Measurements from ENCODE around the gene CPNE4.
"Not testable (repeated sequence)": the region's sequence is repeated elsewhere in the genome, so short reads cannot be mapped to it uniquely, and the experiment has no call there.

The CPNE4 gene

DNA sequence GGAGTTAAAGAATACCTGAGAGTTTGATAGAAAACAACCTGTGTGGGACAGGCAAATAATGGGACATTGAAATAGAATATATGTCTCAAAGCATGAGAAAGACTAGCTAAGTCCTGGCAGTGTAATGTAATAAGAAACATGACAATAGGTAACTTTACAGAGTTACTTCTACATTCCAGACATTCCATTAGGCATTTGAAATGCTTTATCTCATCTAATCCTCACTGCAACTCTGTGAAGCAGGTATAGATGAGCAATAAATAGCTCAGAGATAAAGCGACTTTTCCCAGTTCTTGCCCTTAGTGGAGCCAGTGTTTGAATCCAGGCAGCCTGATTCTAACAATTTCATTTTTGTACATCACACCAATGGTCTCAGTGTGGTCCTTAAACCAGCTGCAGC, 76.8 kb downstream of the CPNE4 start:
- DNase-seq, result no peak

DNA sequence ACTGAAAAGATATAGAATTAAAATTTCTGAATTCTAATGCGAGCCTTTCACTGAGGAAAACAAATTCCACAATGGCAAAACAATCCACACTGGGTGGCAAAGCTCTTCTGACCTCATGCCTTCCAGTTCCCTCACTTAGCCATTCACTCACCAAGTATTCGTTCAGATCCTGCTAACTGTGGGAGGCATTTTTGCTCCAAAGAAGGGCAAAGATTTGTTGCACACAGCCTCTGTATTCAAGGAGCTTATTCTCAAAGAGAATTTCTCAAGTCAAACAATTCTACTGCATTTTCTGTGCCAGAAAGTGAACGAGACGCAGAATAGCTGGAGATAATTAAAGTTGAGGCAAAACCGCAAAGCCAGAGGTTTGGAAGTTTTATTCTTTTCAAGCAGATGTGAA, 77.3 kb downstream of the CPNE4 start:
- DNase-seq, result no peak

DNA sequence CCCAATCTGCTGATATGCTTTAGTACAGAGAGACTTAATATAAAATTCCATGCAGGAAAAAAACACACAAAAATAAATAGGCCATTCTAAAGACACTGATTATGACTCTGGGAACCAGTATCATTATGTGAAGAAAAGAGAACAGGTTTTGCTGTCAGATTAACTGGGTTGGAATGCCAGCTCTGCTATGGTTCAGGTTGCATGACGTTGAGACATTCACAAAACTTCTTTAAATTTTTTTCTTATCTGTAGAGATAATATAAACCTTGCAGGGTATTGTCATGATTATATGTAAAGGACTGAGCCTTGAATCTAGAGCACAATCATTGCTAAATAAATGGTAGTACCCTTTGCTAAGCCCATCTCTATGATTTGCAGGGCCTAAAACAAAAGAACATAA, 86.0 kb downstream of the CPNE4 start:
- no peak for DNase-seq

DNA sequence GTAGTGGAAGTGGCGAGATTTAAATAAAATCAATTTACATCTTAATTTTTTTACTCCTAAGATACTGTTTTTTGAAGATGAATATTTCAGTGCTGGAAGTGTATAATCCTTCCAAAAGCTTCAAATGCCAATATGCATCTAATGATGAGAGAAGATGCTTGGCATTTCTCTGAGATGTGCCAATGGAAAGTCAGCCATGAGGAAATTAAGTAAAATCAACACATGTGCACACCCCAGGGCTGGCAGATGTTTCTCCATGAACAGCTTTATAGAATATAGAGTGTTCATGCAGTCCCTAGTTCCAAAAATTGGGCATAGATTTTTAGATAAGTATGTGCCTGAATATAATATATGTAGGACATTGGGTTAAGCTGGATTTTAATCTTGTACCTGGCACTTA, 90.1 kb downstream of the CPNE4 start:
- no peak for DNase-seq

DNA sequence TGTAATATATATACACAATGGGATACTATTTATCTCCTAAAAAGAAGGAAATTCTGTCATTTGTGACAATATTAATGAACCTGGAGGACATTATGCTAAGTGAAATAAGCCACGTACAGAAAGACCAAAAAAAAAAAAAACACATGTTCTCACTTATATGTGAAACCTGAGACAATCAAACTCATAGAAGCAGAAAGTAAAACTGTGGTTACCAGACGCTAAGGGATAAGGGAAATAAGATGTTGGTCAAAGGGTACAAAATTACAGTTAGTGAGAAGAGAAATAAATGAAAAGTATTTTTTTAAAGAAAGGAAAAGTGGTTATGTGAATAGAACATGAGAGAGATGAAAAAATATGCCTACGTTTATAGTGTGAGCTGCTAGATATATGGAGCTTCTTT, 101.1 kb downstream of the CPNE4 start:
- no peak for DNase-seq

DNA sequence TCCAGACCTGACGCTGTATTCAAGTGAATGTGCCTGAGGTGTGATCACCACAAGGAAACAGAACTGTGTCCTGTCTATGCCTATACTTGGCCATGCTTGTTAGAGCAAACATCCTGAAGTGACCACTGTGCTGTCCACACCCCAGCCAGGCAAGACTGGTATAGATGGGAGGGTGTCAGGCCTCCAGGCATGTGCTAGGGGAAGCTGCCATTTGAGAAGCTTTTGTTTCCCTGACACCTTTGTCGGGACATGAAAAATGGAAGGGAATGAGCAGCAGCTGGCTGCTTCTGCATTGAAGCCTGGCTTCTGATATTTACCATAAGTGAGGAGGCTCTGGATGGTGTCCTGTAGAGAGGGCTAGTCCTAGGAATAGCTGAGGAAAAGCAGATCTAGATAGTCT, 106.2 kb downstream of the CPNE4 start:
- DNase-seq, result no peak

DNA sequence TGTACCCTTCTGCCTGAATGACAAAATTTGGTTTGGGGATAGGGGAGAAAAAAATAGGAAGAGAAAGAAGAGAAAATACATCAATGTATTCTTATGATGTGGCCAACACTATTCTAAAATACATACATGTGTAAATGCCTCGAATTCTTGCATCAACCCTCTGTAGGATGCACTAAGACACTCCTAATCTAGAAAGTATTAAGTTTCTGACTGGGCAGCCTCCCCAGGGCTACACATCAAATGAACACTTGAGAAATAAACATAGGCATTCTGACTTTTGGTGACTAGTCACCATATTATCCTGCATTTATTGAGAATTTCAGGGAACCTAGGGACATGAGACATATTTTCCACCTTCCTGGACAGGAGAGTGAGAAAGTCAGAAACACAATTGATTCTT, 109.2 kb downstream of the CPNE4 start:
- DNase-seq, result no peak

DNA sequence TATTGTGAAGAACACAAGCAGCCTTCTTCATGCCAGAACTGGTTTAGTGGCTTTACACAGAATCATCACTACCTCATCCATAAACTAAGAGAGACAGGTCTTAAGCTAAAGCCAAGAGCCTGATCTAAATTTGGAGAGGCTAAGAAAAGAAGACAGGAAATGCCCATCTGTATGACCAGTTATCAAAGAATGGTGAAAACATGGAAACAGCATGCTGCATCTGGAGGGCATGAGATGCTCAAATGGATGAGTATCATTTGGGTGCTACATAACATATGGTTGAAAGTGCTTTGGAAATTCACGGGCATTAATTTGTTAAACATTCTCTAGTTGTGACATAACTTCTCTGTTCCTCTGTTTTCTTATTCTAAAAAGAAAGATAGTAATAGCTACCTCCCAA, 112.5 kb downstream of the CPNE4 start:
- DNase-seq, result no peak

DNA sequence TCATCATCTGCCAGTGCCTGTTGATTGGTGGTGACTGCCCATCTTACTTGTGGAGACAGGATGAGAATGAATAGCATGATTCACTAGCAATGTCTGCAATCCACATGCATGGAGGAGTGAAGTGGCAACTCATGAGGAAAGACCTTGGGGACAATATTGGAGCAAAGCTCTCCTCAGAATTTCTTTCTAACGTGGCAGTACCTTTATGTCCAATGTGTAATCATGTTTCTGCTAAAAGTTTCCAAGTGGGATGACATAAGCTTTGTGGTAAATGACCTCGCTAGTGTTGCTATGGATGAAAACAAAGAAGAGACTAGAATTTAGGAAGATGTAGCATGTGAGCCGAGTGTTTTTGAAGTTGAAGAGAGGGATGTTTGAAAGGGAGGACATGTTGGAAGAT, 117.8 kb downstream of the CPNE4 start:
- no peak for DNase-seq

DNA sequence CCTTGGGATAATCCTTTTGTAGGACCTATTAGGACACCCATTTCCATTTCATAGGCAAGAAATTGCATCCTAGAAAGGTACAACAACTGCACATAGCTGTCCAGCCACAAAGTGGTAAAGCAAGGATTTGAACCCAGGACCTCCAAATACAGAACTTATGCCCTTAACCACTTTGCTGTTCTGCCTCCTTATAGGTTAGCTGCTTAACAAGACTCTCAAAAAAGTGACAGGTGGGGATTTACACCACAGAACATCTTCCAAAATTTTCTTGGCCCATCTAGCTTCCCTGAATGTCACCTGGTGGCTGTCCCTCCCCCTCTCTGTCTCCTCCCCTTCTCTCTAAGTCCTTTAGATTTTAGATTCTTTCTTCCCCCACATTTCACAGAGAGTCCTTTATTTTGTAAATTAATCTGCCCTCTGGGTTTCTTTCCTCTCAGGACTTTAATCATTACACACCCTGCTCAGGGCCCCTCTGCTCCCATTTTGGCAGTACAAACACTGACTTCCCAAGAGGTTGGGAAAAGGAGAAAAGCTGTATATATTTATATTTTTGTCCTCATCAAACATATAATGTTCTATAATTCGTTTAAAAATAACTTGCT, 120.6 kb downstream of the CPNE4 start:
- no peak for DNase-seq

DNA sequence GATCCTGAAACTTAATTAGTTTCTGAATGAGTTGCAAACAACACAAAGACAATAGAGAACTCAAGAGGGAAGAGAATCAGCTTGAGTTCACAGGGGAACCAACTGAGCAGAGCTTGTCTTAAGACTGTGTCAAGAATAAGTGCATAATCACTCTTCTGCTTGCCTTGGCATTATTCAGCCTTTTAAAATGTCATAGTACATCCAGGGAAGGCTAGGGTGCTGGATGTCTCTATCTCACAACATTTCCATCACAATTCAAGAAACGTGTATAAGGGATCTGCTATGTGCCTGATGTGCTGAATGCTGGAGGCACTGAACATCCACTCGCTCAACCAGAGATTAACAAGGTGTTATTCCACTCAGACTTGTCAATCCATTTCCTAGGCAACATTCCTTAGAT, 122.6 kb downstream of the CPNE4 start:
- no peak for DNase-seq

DNA sequence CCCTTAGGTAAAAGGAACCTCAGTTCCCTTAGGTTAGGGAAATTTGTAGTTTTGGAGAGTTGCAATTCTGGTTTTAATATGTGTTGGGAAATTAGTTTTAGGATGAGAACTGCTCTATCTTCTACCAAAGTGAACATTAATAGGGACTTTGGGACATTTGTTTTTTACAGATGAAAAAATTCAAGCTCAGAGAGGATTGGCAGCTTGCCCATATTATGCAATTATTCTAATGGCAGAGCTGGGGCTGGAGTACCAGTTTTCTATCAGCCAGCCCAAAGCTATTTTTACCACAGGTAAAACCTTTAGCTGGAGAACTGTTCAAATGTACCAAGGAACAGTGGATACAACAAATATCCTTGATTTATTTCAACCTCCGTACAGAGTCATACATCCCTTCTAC, 127.0 kb downstream of the CPNE4 start:
- no peak for DNase-seq

DNA sequence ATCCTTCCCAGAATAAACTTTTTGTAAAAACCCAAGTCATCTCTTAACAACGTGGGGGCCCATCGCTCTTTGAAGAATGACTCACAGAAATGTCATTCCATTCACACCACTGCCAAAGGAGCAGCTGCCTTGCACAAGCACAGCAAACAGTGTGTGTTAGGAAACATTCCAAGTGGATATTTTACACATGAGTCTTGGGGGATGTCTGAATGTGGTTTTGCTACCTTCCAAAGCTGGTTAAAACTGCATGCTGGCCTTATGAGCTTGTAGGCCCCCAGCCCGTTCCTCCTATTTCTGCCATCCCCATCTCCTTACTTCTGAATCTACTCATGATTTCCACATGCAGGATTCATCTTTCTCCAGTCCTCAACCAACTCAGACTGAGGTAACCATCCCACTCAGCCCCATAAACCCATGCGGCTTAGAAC, 130.8 kb downstream of the CPNE4 start:
- DNase-seq, result no peak

DNA sequence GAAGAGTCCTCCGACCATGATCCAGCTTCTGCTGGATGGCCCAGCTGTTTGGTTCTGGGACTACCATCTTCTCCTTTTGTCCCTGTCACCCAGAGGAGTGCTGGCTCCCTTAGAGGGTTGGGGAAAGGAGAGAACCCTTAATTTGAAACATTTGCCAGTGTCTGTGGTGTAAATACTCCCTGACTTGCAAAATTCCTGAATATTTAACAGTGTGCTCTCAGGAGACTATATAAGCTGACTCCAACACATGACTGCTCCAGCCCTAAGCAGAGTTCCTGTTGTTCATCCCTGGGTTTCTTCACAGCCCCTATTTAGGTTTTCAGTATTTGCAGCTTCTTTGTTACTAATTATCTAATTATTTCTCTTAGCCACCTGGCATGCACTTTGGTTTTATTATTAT, 133.1 kb downstream of the CPNE4 start:
- no peak for DNase-seq

DNA sequence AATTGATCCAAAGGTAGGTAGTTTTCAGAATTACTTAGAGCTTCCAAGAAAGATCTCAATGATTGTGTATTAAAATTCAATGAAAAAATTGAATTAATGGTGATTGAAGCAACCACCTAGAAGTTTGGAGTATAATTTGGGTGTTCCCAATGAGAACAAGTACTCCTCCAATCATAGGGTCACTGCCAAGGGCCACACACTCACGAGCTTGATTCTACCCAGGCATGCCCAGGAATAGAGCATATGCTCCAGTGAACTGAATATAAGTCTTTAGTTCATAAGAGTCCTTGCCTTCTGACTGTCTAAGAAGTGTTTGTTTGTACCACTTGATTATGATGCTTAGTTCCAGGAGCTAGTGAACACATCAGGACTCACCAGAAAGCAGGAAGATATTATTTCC, 133.9 kb downstream of the CPNE4 start:
- no peak for DNase-seq

DNA sequence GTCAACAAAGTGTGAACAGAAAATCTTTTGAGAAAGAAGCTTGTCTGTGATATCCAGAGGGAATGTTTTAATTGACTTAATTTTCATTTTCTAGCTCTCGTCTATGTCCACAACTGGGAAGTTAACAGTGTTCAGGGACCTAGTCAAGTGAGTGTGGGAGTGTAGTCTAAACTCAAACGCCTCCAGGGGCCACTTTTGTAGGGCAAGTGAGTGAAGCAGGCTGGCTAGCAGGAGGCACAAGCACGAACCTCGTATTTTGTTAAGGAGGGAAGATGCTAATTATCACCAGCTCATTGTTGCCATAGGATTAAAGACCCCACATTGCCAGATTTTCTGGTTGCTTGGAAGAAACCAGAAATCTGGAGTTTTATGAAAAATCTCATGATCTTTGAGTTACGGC, 135.8 kb downstream of the CPNE4 start:
- no peak for DNase-seq

DNA sequence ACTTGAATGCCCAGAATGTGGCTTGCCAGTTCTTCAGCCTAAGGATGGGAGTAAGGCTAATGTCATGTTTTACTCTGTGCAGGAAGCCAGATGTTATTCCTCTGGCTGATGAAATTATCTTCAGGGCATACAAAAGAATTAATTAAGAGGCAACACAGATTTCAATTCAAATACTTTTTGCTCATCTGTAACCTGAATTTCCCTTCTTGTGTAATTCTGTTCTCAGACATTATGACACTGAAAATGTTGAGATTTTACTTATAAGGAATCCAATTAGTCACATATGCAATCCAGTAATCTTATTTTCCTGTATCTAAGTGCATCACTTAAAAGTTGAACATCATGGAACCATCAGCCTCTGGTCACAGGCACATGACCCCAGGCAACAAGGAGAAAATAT, 136.5 kb downstream of the CPNE4 start:
- DNase-seq, result no peak

DNA sequence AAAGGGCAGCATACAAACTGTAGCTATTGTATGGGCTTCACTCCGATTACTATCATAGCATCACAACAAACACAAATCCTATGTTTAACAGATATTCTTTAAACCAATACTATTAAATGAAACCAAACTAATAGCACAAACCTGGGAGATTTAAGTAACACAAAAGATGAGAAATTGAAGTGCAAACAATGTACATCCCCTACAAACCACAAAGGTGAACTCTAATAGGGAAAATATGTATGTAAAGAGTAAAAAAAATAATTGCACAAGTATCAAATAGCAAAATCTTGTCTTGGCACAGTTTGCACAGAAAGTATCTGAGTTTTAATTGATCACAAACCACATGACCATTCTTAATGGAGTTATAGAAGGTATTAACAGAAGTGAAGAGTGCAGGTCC, 138.5 kb downstream of the CPNE4 start:
- no peak for DNase-seq

DNA sequence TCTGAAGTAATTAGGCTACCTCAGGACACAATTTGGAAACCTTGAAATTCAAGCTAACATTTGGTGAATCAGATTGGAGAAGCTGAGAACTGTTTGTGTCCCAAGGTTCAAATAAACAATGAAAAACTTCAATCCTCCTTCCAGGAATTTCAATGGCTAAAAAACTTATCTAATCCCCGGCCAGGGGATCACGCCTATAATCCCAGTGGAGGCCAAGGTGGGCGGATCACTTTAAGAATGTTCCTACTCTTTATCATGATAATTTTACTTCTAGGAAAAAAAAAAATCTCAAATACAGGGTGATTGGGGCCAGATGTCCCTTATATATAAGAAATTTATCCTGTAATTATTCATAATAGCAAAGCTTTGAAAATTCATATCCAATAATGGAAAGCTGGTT, 139.0 kb downstream of the CPNE4 start:
- DNase-seq, result no peak

DNA sequence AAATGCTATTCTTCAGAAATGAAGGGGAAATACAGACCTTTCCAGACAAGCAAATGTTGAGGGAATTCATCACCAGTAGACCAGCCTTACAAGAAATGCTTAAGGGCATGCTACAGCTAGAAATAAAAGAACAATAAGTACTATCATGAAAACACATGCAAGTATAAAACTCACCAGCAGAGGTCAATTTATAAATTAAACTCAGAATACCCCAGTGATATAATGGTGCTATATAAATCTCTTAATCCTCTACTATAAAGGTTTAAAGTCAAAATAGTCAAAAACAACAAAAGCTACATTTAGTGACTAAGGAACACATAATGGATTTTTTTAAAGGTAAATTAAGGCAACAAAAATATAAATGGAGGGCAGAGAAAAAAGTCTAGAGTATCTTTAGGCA, 142.5 kb downstream of the CPNE4 start:
- DNase-seq, result no peak

DNA sequence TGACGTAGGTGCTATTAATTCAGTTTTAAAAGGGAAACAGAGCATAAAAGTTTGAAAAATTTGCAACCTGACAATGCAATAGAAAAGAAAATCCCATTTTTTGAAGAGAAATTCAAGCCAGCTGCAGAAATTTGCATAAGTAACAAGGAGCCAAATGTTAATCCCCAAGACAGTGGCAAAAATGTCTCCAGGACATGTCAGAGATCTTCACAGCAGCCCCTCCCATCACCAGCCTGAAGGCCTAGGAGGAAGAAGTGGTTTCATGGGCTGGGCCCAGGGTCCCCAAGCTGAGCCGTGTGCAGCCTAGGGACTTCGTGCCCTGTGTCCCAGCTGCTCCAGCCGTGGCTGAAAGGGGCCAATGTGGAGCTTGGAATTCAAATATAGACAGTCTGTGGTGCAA, 148.9 kb downstream of the CPNE4 start:
- DNase-seq, result not testable (repeated sequence)

DNA sequence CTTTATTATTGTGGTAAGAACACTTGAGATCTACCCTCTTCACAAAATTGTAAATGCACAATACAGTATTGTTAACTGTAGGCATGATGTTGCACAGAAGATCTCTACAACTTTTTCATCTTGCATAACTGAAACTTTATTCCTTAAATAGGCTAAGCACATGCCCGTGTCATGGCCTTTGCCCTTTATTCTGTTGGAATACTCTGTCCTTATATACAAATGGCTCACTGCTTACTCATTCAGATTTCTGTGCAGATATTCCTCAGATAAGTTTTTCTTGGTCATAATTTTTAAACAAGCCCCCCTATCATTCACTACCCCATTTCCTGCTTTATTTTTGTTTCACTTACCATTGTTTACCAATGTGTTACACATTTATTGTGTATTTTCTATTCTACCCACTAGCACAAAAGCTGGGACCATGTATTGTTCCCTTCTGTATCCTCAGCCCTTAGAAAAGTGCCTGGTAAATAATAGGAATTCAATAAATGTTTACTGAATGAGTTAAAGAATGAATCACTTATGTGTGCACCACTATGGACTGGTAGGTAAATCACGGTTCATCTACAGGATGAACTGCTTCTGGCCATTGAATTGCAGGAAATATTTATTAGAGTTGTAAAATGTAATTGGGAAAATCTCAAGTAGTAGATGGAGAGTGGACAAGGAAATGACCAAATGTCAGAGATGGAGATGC, 151.0 kb downstream of the CPNE4 start:
- DNase-seq, result no peak

DNA sequence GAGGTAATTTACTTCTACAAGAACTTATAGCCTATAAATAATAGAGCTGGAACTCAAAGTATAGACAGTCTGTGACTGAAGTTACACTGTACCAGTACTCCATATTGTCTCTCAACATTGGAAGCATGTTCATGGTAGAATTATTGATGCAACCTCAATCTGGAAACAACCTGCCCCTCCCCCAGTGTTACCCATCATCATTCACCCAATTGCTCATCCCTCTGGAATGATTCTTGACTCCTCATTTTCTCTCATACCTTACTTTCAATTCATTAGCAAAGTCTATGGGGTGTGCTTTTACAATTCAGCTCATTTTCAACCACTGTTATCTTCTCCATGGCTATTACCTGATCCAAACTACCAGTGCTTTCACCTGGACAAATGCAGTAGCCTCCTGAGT, 151.7 kb downstream of the CPNE4 start:
- no peak for DNase-seq

DNA sequence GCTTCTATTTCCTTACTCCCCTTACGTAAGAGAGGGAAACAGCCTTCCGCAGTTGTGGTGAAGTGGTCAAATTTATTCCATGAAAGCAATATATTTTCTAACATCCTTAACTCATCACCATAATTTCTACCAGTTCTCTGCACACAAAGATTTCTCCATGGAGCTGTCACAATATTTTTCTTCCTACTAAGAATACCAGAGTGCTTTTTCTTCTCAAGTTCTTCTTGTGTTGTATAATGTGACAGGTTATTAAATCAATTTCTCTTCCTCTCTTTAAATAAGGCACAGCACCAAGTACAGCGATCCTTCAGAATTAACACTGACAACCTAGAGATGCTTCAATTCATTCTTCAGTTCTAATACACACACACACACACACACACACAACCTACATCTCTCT, 153.0 kb downstream of the CPNE4 start:
- no peak for DNase-seq

DNA sequence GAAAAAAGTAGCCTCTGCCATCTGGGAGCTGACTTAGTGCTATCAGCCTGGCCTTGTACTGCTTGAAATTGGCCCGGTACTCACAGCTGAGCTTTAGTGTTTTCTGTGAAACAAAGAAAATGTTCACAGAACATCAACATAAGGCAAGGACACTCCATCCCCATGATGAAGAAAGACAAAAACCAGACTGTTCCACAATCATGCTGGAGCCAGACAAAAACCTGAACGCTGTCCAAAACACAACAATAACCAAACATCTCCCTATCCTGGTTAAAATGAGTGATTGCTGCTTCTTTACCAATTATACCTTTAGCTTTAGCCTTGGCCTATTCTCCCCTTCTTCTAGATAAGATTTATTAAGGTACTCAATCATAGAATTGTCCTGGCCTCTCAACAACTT, 153.9 kb downstream of the CPNE4 start:
- DNase-seq, result no peak

All from NCI-H526 (cell line).